Nephron (organoid): ENCODE measurements around the gene PGD.

Experiments
- H3K27ac Mint-ChIP-seq, 3 experiments: 2 replicates each; pipeline ENCODE4 v1.8.0; 2020; ENCODE audit warnings: mixed read lengths in 3 of 3, mild to moderate bottlenecking in 2 of 3, moderate library complexity in 1 of 3
- H3K27me3 Mint-ChIP-seq: 2 replicates; pipeline ENCODE4 v1.8.0; 2021; ENCODE audit warnings: low read depth, mild to moderate bottlenecking, moderate library complexity, mixed read lengths
- H3K36me3 Mint-ChIP-seq: 2 replicates; pipeline ENCODE4 v1.8.0; 2020; ENCODE audit warnings: low read depth, mixed read lengths
- H3K4me1 Mint-ChIP-seq: 2 replicates; pipeline ENCODE4 v1.8.0; 2020; ENCODE audit warnings: mixed read lengths
- H3K4me3 Mint-ChIP-seq, 3 experiments: 2 replicates each; pipeline ENCODE4 v1.8.0; 2020; ENCODE audit warnings: mild to moderate bottlenecking in 3 of 3, mixed read lengths in 3 of 3, moderate library complexity in 2 of 3
- H3K9me3 Mint-ChIP-seq: 2 replicates; pipeline ENCODE4 v1.8.0; 2020; ENCODE audit warnings: mixed read lengths
- CTCF ChIP-seq, 3 experiments: fragments of 200-600 bp; sonication (generic); IDR thresholded peaks; one replicate each; pipeline ENCODE4 v1.5.0; 2021; ENCODE audit warnings: antibody characterized with exemption in 3 of 3; ENCODE audit not compliant: unreplicated experiment in 3 of 3

The PGD gene

GRCh38 chr1:10398734-10399443 lies at the start of gene PGD:
Gene PGD, plus strand, starts transcription at chr1:10399064. Its CDS starts 54 bp downstream, at chr1:10399118.
- TF ChIP-seq CTCF (IDR thresholded peaks at IDR 0.05; ENCODE audit: unreplicated experiment in 3 of 3), result no peak
- Mint-ChIP-seq H3K4me1 (peaks cover 27% of the 10 kb centered on the region), H3K36me3 (peaks cover 38% of the 10 kb centered on the region), H3K4me3 (peak within 1 kb of the TSS; percentile 94 to 97 (median 95)), H3K27me3 (no peaks in the 10 kb centered on the region), H3K9me3 (peaks cover 3% of the 10 kb centered on the region), H3K27ac (peak within 1 kb of the TSS; percentile 80 to 96 (median 82))

- H3K36me3 Mint-ChIP-seq, result peaks cover 26% of the 10 kb centered on the region
- H3K9me3 Mint-ChIP-seq, result no peaks in the 10 kb centered on the region
- H3K4me3 Mint-ChIP-seq, result peak overlapping the region in 2 of 3 experiments; percentile 3 to 4
- no peaks in the 10 kb centered on the region for H3K27me3 Mint-ChIP-seq
- H3K4me1 Mint-ChIP-seq, result peaks cover 5% of the 10 kb centered on the region
- peak overlapping the region in 2 of 3 experiments; percentile 70 to 82 for H3K27ac Mint-ChIP-seq
- no peak for TF ChIP-seq CTCF (IDR thresholded peaks at IDR 0.05; ENCODE audit: unreplicated experiment in 3 of 3)
Observed at GRCh38 chr1:10353282-10353681, 45.6 kb upstream of the PGD start.

- no peak for TF ChIP-seq CTCF (IDR thresholded peaks at IDR 0.05; ENCODE audit: unreplicated experiment in 3 of 3)
- peak overlapping the region in 2 of 3 experiments; percentile 3 to 4 for H3K4me3 Mint-ChIP-seq
Observed at GRCh38 chr1:10353693-10354092, 45.2 kb upstream of the PGD start.

GRCh38 chr1:10360045-10360444 lies 38.8 kb upstream of the PGD start:
- H3K27me3 Mint-ChIP-seq, result no peaks in the 10 kb centered on the region
- H3K27ac Mint-ChIP-seq, result no peak overlapping the region
- no peak for TF ChIP-seq CTCF (IDR thresholded peaks at IDR 0.05; ENCODE audit: unreplicated experiment in 3 of 3)
- no peaks in the 10 kb centered on the region for H3K9me3 Mint-ChIP-seq
- H3K4me1 Mint-ChIP-seq, result no peaks in the 10 kb centered on the region
- peaks cover 37% of the 10 kb centered on the region for H3K36me3 Mint-ChIP-seq
- no peak overlapping the region for H3K4me3 Mint-ChIP-seq

More at GRCh38 chr1:10353693-10354092, 45.2 kb upstream of the PGD start:
- peaks cover 5% of the 10 kb centered on the region for H3K4me1 Mint-ChIP-seq
- H3K27me3 Mint-ChIP-seq, result no peaks in the 10 kb centered on the region
- no peaks in the 10 kb centered on the region for H3K9me3 Mint-ChIP-seq
- H3K27ac Mint-ChIP-seq, result peak overlapping the region in 2 of 3 experiments; percentile 70 to 82
- H3K36me3 Mint-ChIP-seq, result peaks cover 22% of the 10 kb centered on the region

GRCh38 chr1:10361515-10361914 lies 37.3 kb upstream of the PGD start:
- Mint-ChIP-seq H3K27me3 (no peaks in the 10 kb centered on the region), H3K4me3 (no peak overlapping the region), H3K4me1 (no peaks in the 10 kb centered on the region), H3K9me3 (no peaks in the 10 kb centered on the region), H3K36me3 (peaks cover 51% of the 10 kb centered on the region), H3K27ac (no peak overlapping the region)
- no peak for TF ChIP-seq CTCF (IDR thresholded peaks at IDR 0.05; ENCODE audit: unreplicated experiment in 3 of 3)

GRCh38 chr1:10368194-10368593 lies 30.7 kb upstream of the PGD start:
- no peak overlapping the region for H3K4me3 Mint-ChIP-seq
- no peak overlapping the region for H3K27ac Mint-ChIP-seq
- no peaks in the 10 kb centered on the region for H3K4me1 Mint-ChIP-seq
- H3K9me3 Mint-ChIP-seq, result no peaks in the 10 kb centered on the region
- H3K36me3 Mint-ChIP-seq, result peaks cover 46% of the 10 kb centered on the region
- H3K27me3 Mint-ChIP-seq, result no peaks in the 10 kb centered on the region
- no peak for TF ChIP-seq CTCF (IDR thresholded peaks at IDR 0.05; ENCODE audit: unreplicated experiment in 3 of 3)
